T-cell (primary cell): ENCODE measurements around the gene TBC1D21. TPM values are rescaled to one million over a fixed set of nuclear protein-coding genes. Genes with fewer than 3 reads are reported as not detected.

Experiments
- ATAC-seq, 4 experiments: fragments of 200-7000 bp in 3 of 4; fragments of 150-1000 bp in 1 of 4; cut with Tn5 transposase; replicated peaks in 1 of 4; 1 replicate in 3 of 4; 2 replicates in 1 of 4; pipeline ENCODE4 v1.10.0; 2021; ENCODE audit warnings: moderate library complexity in 3 of 4, mild to moderate bottlenecking in 2 of 4, moderate number of reproducible peaks in 1 of 4
- CTCF ChIA-PET, 2 donors: fragments of 300-600 bp; sonication (Branson Sonifier 250); formaldehyde crosslinking; loops; one replicate each; lab custom pipeline; 2022; ENCODE audit warnings: antibody characterized with exemption in 2 of 2; lab: Charles Lee
- POLR2A ChIA-PET, 2 donors: fragments of 300-600 bp; sonication (Branson Sonifier 250); formaldehyde crosslinking; loops; one replicate each; lab custom pipeline; 2022; ENCODE audit warnings: antibody characterized with exemption in 2 of 2; lab: Charles Lee
- DNase-seq, 35 experiments: peaks; one replicate each; pipeline versions ENCODE4 v3.0.0 to v3.0.0-alpha.2; 2013 to 2023
- H3K27ac ChIP-seq: one replicate; pipeline ENCODE4 v1.5.1; 2013; ENCODE audit warnings: low read length
- H3K27me3 ChIP-seq, 2 experiments: replicated peaks in 1 of 2; 1 replicate in 1 of 2; 2 replicates in 1 of 2; pipeline versions ENCODE4 v1.6.1 to v1.7.0; 2013; ENCODE audit warnings: low read length in 1 of 2, mixed read lengths in 1 of 2; ENCODE audit not compliant: control insufficient read depth in 2 of 2, insufficient read depth in 2 of 2; ENCODE audit errors: extremely low read depth in 1 of 2
- H3K36me3 ChIP-seq, 2 donors: 1 replicate in 1 of 2; 2 replicates in 1 of 2; pipeline versions ENCODE4 v1.6.1 to v1.7.0; 2013; ENCODE audit warnings: low read length in 1 of 2; ENCODE audit not compliant: control insufficient read depth in 2 of 2, insufficient read depth in 1 of 2; ENCODE audit errors: extremely low read depth in 1 of 2
- H3K4me1 ChIP-seq, 2 experiments: 1 replicate in 1 of 2; 2 replicates in 1 of 2; pipeline versions ENCODE4 v1.6.1 to v1.7.0; 2013; ENCODE audit warnings: low read length in 2 of 2, mixed read lengths in 1 of 2; ENCODE audit not compliant: insufficient read depth in 2 of 2, control insufficient read depth in 1 of 2; ENCODE audit errors: extremely low read depth in 1 of 2
- H3K4me3 ChIP-seq, 2 donors: 1 replicate in 1 of 2; 2 replicates in 1 of 2; pipeline versions ENCODE4 v1.5.1 to v1.7.0; 2013; ENCODE audit warnings: mild to moderate bottlenecking in 2 of 2, low read length in 1 of 2, moderate library complexity in 1 of 2; ENCODE audit not compliant: control insufficient read depth in 1 of 2; ENCODE audit errors: extremely low read depth in 1 of 2
- H3K9me3 ChIP-seq: 2 replicates; pipeline ENCODE4 v1.7.0; 2013
- H3K27ac Mint-ChIP-seq, 2 donors: one replicate each; pipeline ENCODE4 v1.8.0; 2020 to 2021; ENCODE audit warnings: mild to moderate bottlenecking in 2 of 2, mixed read lengths in 2 of 2
- H3K27me3 Mint-ChIP-seq, 2 donors: one replicate each; pipeline ENCODE4 v1.8.0; 2021 to 2022; ENCODE audit warnings: mixed read lengths in 2 of 2
- H3K36me3 Mint-ChIP-seq: one replicate; pipeline ENCODE4 v1.8.0; 2021; ENCODE audit warnings: mixed read lengths
- H3K4me1 Mint-ChIP-seq, 3 donors: one replicate each; pipeline ENCODE4 v1.8.0; 2020 to 2022; ENCODE audit warnings: mixed read lengths in 3 of 3, mild to moderate bottlenecking in 1 of 3
- H3K4me3 Mint-ChIP-seq, 3 donors: one replicate each; pipeline ENCODE4 v1.8.0; 2020 to 2022; ENCODE audit warnings: mild to moderate bottlenecking in 3 of 3, mixed read lengths in 3 of 3, moderate library complexity in 3 of 3
- H3K9me3 Mint-ChIP-seq, 3 donors: one replicate each; pipeline ENCODE4 v1.8.0; 2020 to 2022; ENCODE audit warnings: mixed read lengths in 3 of 3
- WGBS: methylation state at CpG from one replicate; pipeline ENCODE4 v1.1.5; 2013; ENCODE audit warnings: missing lambda C conversion rate; ENCODE audit not compliant: insufficient coverage; 5-methylcytosine and 5-hydroxymethylcytosine counted together
- total RNA-seq, 35 experiments: library from RNA in 6 of 35; stranded (reverse) in 6 of 35; fragments of 120-200 nt in 1 of 35; gene quantifications; one replicate each; pipeline versions ENCODE4 v1.2.1 to v1.2.4 and lab custom pipeline; 2013 to 2026

The TBC1D21 gene
- total RNA-seq, 5 donors from 2014 or later (not counting 1 experiment from before 2014, with no cell fraction given) = not detected

GRCh38 chr15:73912030-73912596, 38.7 kb downstream of the TBC1D21 start:
- peaks cover 8 to 13% (median 12%) of the 10 kb centered on the region in 3 donors for H3K4me1 Mint-ChIP-seq
- Histone ChIP-seq H3K36me3 (peaks cover 3 to 10% of the 10 kb centered on the region in 2 donors), H3K27me3 (no peaks in the 10 kb centered on the region), H3K9me3 (no peaks in the 10 kb centered on the region), H3K27ac (no peak overlapping the region), H3K4me1 (peaks cover 0 to 7% of the 10 kb centered on the region in 2 experiments), H3K4me3 (no peak overlapping the region)
- ChIA-PET CTCF (interaction anchor here (0.6 to 1.3 kb wide), 2 partner anchors 38 to 67 kb away, joined by 3 to 9 read pairs; no protein-coding TSS in a partner anchor), POLR2A (no interaction called here)
- peaks cover 27% of the 10 kb centered on the region for H3K36me3 Mint-ChIP-seq
- DNase-seq = no peak
- H3K4me3 Mint-ChIP-seq = no peak overlapping the region
- no CpG with 5 or more reads among the region's 7 CpGs for WGBS
- no peak for ATAC-seq
- H3K27me3 Mint-ChIP-seq = no peaks in the 10 kb centered on the region
- H3K9me3 Mint-ChIP-seq = peaks cover 0 to 4% (median 0%) of the 10 kb centered on the region in 3 donors
- H3K27ac Mint-ChIP-seq = no peak overlapping the region

GRCh38 chr15:73914145-73914544, 40.8 kb downstream of the TBC1D21 start:
- Histone ChIP-seq H3K27ac (no peak overlapping the region), H3K9me3 (no peaks in the 10 kb centered on the region), H3K4me3 (no peak overlapping the region), H3K27me3 (no peaks in the 10 kb centered on the region), H3K36me3 (peaks cover 7 to 10% of the 10 kb centered on the region in 2 donors), H3K4me1 (peaks cover 0 to 7% of the 10 kb centered on the region in 2 experiments)
- 47% methylated on average over 2 of the region's 3 CpGs for WGBS
- CTCF ChIA-PET = interaction anchor here (0.6 to 1.2 kb wide), 4 partner anchors 14 to 52 kb away, joined by 3 to 5 read pairs (median 4); no protein-coding TSS in a partner anchor
- no peaks in the 10 kb centered on the region for H3K27me3 Mint-ChIP-seq
- H3K36me3 Mint-ChIP-seq = peaks cover 38% of the 10 kb centered on the region
- H3K27ac Mint-ChIP-seq = no peak overlapping the region
- H3K4me3 Mint-ChIP-seq = no peak overlapping the region
- ATAC-seq (peak in 2 of 4 experiments; percentile 43 to 59), DNase-seq (no peak)
- peaks cover 4 to 19% (median 11%) of the 10 kb centered on the region in 3 donors for H3K4me1 Mint-ChIP-seq
- H3K9me3 Mint-ChIP-seq = peaks cover 0 to 16% (median 7%) of the 10 kb centered on the region in 3 donors
- POLR2A ChIA-PET = interaction anchor here in 1 of 2 donors (0.6 kb wide), 1 partner anchor 26 kb away, joined by 3 read pairs; no protein-coding TSS in a partner anchor

GRCh38 chr15:73915082-73915481, 41.7 kb downstream of the TBC1D21 start:
- Histone ChIP-seq H3K9me3 (no peaks in the 10 kb centered on the region), H3K36me3 (peaks cover 7 to 10% of the 10 kb centered on the region in 2 donors), H3K27ac (no peak overlapping the region), H3K4me3 (no peak overlapping the region), H3K4me1 (peaks cover 0 to 12% of the 10 kb centered on the region in 2 experiments), H3K27me3 (no peaks in the 10 kb centered on the region)
- ChIA-PET CTCF (interaction anchor here (0.6 kb wide), 2 partner anchors 13 to 35 kb away, joined by 4 to 5 read pairs; no protein-coding TSS in a partner anchor), POLR2A (no interaction called here)
- no peak overlapping the region for H3K27ac Mint-ChIP-seq
- H3K4me1 Mint-ChIP-seq = peaks cover 6 to 25% (median 15%) of the 10 kb centered on the region in 3 donors
- H3K9me3 Mint-ChIP-seq = peaks cover 0 to 16% (median 7%) of the 10 kb centered on the region in 3 donors
- WGBS = 80% methylated on average over 1 of the region's 2 CpGs
- H3K4me3 Mint-ChIP-seq = no peak overlapping the region
- ATAC-seq (no peak), DNase-seq (no peak)
- peaks cover 42% of the 10 kb centered on the region for H3K36me3 Mint-ChIP-seq
- no peaks in the 10 kb centered on the region for H3K27me3 Mint-ChIP-seq

- no peaks in the 10 kb centered on the region for H3K9me3 ChIP-seq
- no peak overlapping the region for H3K27ac ChIP-seq
- ChIA-PET CTCF (interaction anchor here (0.6 to 0.9 kb wide), 2 partner anchors 8 to 9 kb away, joined by 3 read pairs; no protein-coding TSS in a partner anchor), POLR2A (no interaction called here)
- Mint-ChIP-seq H3K36me3 (peaks cover 40% of the 10 kb centered on the region), H3K4me3 (no peak overlapping the region), H3K27me3 (no peaks in the 10 kb centered on the region), H3K27ac (no peak overlapping the region), H3K4me1 (peaks cover 20 to 50% (median 33%) of the 10 kb centered on the region in 3 donors), H3K9me3 (peaks cover 0 to 16% (median 7%) of the 10 kb centered on the region in 3 donors)
- H3K27me3 ChIP-seq = no peaks in the 10 kb centered on the region
- H3K4me1 ChIP-seq = peaks cover 0 to 44% of the 10 kb centered on the region in 2 experiments
- 100% methylated on average over 2 of the region's 3 CpGs for WGBS
- no peak overlapping the region for H3K4me3 ChIP-seq
- ATAC-seq = no peak
- peaks cover 7 to 16% of the 10 kb centered on the region in 2 donors for H3K36me3 ChIP-seq
- no peak for DNase-seq
Observed at GRCh38 chr15:73918784-73919183, 45.4 kb downstream of the TBC1D21 start.

GRCh38 chr15:73919706-73920105, 46.3 kb downstream of the TBC1D21 start:
- peak overlapping the region; percentile 83 for H3K27ac ChIP-seq
- peaks cover 40% of the 10 kb centered on the region for H3K36me3 Mint-ChIP-seq

GRCh38 chr15:73921254-73921925, 48.0 kb downstream of the TBC1D21 start:
- no peaks in the 10 kb centered on the region for H3K27me3 Mint-ChIP-seq
- no peak overlapping the region for H3K4me3 ChIP-seq
- H3K36me3 Mint-ChIP-seq = peaks cover 29% of the 10 kb centered on the region
- H3K9me3 ChIP-seq = no peaks in the 10 kb centered on the region
- POLR2A ChIA-PET = no interaction called here
- H3K27me3 ChIP-seq = no peaks in the 10 kb centered on the region
- peaks cover 0 to 12% (median 7%) of the 10 kb centered on the region in 3 donors for H3K9me3 Mint-ChIP-seq
- 76% methylated on average over 3 of the region's 4 CpGs for WGBS
- H3K4me1 ChIP-seq = peaks cover 0 to 63% of the 10 kb centered on the region in 2 experiments
- H3K4me3 Mint-ChIP-seq = no peak overlapping the region
- H3K4me1 Mint-ChIP-seq = peaks cover 38 to 62% (median 47%) of the 10 kb centered on the region in 3 donors
- no peak for ATAC-seq
- CTCF ChIA-PET = no interaction called here
- peaks cover 3 to 6% of the 10 kb centered on the region in 2 donors for H3K36me3 ChIP-seq
- no peak for DNase-seq
- H3K27ac Mint-ChIP-seq = peak overlapping the region; percentile 29 to 51
- peak overlapping the region; percentile 83 for H3K27ac ChIP-seq

More at GRCh38 chr15:73919706-73920105, 46.3 kb downstream of the TBC1D21 start:
- Mint-ChIP-seq H3K9me3 (peaks cover 0 to 16% (median 7%) of the 10 kb centered on the region in 3 donors), H3K4me3 (no peak overlapping the region), H3K27ac (peak overlapping the region; percentile 19 to 85), H3K27me3 (no peaks in the 10 kb centered on the region), H3K4me1 (peaks cover 25 to 53% (median 36%) of the 10 kb centered on the region in 3 donors)
- POLR2A ChIA-PET = no interaction called here
- peaks cover 0 to 47% of the 10 kb centered on the region in 2 experiments for H3K4me1 ChIP-seq
- 88% methylated on average over 3 of the region's 6 CpGs for WGBS
- peaks cover 7 to 16% of the 10 kb centered on the region in 2 donors for H3K36me3 ChIP-seq
- ATAC-seq = no peak
- H3K4me3 ChIP-seq = no peak overlapping the region
- H3K9me3 ChIP-seq = no peaks in the 10 kb centered on the region
- no peaks in the 10 kb centered on the region for H3K27me3 ChIP-seq
- CTCF ChIA-PET = interaction anchor here in 1 of 2 donors (0.9 kb wide), 1 partner anchor 8 kb away, joined by 3 read pairs; no protein-coding TSS in a partner anchor
- DNase-seq = no peak
